NCI-H2107 treated with DMSO at 0.1 percent for 48 hours (cell line): Measurements from ENCODE around the gene TUBB4B.

ENCODE experiments used
- DNase-seq: peaks from one replicate; lab custom pipeline; 2025; ENCODE audit not compliant: unreplicated experiment; lab: John Stamatoyannopoulos, UW

The TUBB4B gene

DNA sequence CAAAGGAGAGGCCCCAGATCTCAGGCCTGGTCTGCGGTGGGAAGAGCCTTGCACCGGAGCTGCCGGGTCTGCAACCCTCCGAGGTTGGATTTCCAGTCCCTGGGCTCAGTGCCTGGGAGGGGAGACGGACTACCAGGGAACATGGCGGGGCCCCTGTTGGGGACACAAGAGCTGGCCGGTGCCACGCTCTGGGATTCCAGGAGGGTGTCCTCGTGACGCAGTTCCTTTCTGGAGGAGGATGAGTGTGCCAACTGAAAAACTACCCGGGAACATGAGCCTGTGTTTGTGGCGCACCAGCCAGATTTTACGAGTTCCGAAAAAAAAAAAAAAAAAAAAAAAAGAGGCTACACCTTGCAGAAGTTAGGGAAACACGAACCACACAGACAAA, 52.0 kb downstream of the TUBB4B start:
- no peak for DNase-seq
